ENCODE measurements around the gene MAML2. TPM values are rescaled to one million over a fixed set of nuclear protein-coding genes. Genes with fewer than 3 reads are reported as not detected.

MAML2 gene
- total and polyA plus RNA-seq, 8 donors, result 2.4 to 11.8 (median 4.1) TPM

GRCh38 chr11:96306933-96307775 is 35.8 kb downstream of the MAML2 start:
- Histone ChIP-seq H3K9me3 (no peaks in the 10 kb centered on the region), H3K4me1 (peaks cover 14 to 51% (median 17%) of the 10 kb centered on the region in 3 donors), H3K36me3 (no peaks in the 10 kb centered on the region), H3K27ac (peak overlapping the region in 3 of 4 donors; percentile 53 to 80 (median 80)), H3K27me3 (no peaks in the 10 kb centered on the region), H3K4me3 (peak overlapping the region in 1 of 4 donors; percentile 8)
- DNase-seq, result peak in 5 of 6 donors; percentile 62 to 86 (median 82)
- WGBS, 2 donors, result 13 to 17% methylated on average over 10 of the region's 10 CpGs
- TF ChIP-seq CTCF (IDR thresholded peaks at IDR 0.05), result no peak
- intact Hi-C loops (cut with DNase I), result no loop called here
- ATAC-seq, result peak; percentile 88 to 97 (median 96)
- peak; percentile 87 for FAIRE-seq

- ATAC-seq (no peak), FAIRE-seq (no peak), DNase-seq (no peak)
- Histone ChIP-seq H3K4me3 (peak overlapping the region in 1 of 4 donors; percentile 8), H3K4me1 (peaks cover 14 to 49% (median 17%) of the 10 kb centered on the region in 3 donors), H3K36me3 (no peaks in the 10 kb centered on the region), H3K9me3 (no peaks in the 10 kb centered on the region), H3K27ac (peak overlapping the region in 3 of 4 donors; percentile 53 to 80 (median 80)), H3K27me3 (no peaks in the 10 kb centered on the region)
- 5 to 11% methylated on average over 3 of the region's 3 CpGs for WGBS, 2 donors
- no peak for TF ChIP-seq CTCF (IDR thresholded peaks at IDR 0.05)
- intact Hi-C loops (cut with DNase I), result no loop called here
Measured at GRCh38 chr11:96306600-96306932, 36.4 kb downstream of the MAML2 start.

- Histone ChIP-seq H3K4me3 (no peak overlapping the region), H3K36me3 (no peaks in the 10 kb centered on the region), H3K27ac (peak overlapping the region in 3 of 4 donors; percentile 53 to 80 (median 80)), H3K27me3 (no peaks in the 10 kb centered on the region), H3K4me1 (peaks cover 10 to 44% (median 17%) of the 10 kb centered on the region in 3 donors), H3K9me3 (no peaks in the 10 kb centered on the region)
- ATAC-seq (no peak), DNase-seq (no peak), FAIRE-seq (no peak)
- TF ChIP-seq CTCF (IDR thresholded peaks at IDR 0.05), result no peak
- WGBS, 2 donors, result 82 to 85% methylated on average over 1 of the region's 1 CpG
- intact Hi-C loops (cut with DNase I), result no loop called here
Measured at GRCh38 chr11:96306071-96306470, 36.9 kb downstream of the MAML2 start.

- FAIRE-seq, result no peak
- peaks cover 5 to 38% (median 17%) of the 10 kb centered on the region in 3 donors for H3K4me1 ChIP-seq
- WGBS, 2 donors, result 73 to 77% methylated on average over 3 of the region's 3 CpGs
Measured at GRCh38 chr11:96303980-96304379, 39.0 kb downstream of the MAML2 start.

More at GRCh38 chr11:96303980-96304379, 39.0 kb downstream of the MAML2 start:
- no peaks in the 10 kb centered on the region for H3K36me3 ChIP-seq
- peak overlapping the region in 1 of 4 donors; percentile 15 for H3K27ac ChIP-seq
- DNase-seq, result no peak
- ATAC-seq, result no peak
- TF ChIP-seq CTCF (IDR thresholded peaks at IDR 0.05), result no peak
- no peak overlapping the region for H3K4me3 ChIP-seq
- intact Hi-C loops (cut with DNase I), result no loop called here
- no peaks in the 10 kb centered on the region for H3K9me3 ChIP-seq
- H3K27me3 ChIP-seq, result no peaks in the 10 kb centered on the region

All from pancreas (tissue), 10 donors.